Measurements from ENCODE around the gene VKORC1.
A peak's percentile ranks its signal among the peaks of the same experiment; 100 is the strongest.

The VKORC1 gene

GRCh38 chr16:31129568-31130335 is 35.2 kb upstream of the VKORC1 start:
- no peak for DNase-seq

GRCh38 chr16:31128711-31129567 is 34.3 kb upstream of the VKORC1 start:
- no peak for DNase-seq

GRCh38 chr16:31127182-31127581 is 32.6 kb upstream of the VKORC1 start:
- no peak for DNase-seq

DNA sequence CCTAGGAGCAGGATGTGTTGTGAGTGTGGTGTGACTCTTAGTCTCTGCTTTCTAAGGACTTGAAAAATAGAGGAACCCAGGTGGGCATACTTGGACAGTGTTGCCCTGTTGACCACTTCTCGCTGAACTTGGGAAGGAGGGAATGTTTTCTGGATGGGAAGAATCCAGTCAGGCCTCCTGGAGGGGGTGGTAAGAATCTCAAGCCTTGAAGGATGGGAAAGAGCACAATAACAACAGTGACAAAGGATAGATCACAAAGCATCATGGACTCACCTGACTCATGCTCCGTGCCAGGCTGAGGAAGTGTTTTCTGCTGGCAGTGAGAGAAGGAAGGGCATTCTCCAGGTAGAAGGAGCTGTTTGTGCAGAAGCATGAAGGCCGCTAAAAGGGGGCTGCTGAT is 31.2 kb upstream of the VKORC1 start:
- DNase-seq = no peak

DNA sequence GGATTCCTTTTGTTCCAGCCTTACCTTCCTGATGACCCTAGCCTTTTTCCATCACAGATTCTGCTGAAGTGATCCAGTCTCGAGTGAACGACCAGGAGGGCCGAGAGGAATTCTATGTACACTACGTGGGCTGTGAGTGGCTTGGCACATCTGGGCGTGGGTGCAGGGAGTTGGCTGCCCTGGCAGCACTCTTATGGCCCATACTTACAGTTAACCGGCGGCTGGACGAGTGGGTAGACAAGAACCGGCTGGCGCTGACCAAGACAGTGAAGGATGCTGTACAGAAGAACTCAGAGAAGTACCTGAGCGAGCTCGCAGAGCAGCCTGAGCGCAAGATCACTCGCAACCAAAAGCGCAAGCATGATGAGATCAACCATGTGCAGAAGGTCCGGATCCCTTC is 25.5 kb upstream of the VKORC1 start:
- DNase-seq = no peak

GRCh38 chr16:31118223-31119155 is 23.9 kb upstream of the VKORC1 start:
- DNase-seq = no peak

- peak; percentile 95 for DNase-seq
These were observed 23.0 kb upstream of the VKORC1 start, which contains the start of gene KAT8 for GRCh38 chr16:31117384-31118222. Gene KAT8 (plus strand): TSS chr16:31117664. CDS start chr16:31117682, 18 bp downstream.

- no peak for DNase-seq
These were observed 19.9 kb upstream of the VKORC1 start for GRCh38 chr16:31114468-31114867.

DNA sequence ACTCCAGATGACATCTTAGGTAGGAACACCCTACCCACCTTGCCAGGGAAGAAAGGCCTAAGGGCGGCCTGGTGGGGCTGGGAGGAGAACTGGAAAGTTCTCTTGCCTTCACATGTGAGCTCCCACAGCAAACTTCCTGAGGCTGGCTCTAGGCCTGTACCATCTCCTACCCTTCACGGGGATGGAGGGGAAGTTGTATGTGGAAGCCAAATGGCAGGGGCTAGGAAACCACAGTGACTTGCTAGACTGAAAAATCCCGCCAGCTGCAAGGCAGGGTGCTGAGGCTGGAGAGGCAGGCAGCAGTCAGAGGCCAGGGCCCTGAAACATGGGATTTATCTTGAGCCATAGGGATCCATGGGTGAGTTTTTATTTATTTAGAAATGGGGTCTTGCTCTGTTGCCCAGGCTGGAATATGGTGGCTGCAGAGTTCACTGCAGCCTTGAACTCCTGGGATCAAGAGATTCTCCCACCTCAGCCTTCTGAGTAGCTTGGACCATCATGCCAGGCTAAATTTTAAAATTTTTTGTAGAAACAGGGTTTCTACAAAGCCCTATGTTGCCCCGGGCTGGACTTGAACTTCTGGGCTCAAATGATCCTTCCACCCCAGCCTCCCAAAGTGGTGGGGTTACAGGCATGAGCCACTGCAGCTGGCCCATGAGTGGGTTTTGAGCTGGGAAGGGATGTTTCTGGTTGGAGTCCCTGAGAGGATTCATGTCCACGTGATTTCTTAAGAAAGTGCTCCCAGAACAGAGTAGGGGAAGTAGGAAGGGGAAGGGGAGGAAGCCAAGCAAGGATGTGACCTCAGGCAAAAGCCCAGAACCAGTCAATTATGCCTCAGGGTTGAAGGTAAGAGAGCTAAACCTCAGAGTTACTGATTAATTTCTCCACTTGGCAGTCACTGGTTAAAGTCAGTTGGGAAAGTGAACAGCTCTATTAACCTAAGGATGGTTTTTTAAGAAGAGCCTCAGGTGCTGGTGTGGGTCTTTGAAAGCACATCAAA is 18.8 kb upstream of the VKORC1 start:
- no peak for DNase-seq

- no peak for DNase-seq
These were observed 18.1 kb upstream of the VKORC1 start for GRCh38 chr16:31112711-31113110.

DNA sequence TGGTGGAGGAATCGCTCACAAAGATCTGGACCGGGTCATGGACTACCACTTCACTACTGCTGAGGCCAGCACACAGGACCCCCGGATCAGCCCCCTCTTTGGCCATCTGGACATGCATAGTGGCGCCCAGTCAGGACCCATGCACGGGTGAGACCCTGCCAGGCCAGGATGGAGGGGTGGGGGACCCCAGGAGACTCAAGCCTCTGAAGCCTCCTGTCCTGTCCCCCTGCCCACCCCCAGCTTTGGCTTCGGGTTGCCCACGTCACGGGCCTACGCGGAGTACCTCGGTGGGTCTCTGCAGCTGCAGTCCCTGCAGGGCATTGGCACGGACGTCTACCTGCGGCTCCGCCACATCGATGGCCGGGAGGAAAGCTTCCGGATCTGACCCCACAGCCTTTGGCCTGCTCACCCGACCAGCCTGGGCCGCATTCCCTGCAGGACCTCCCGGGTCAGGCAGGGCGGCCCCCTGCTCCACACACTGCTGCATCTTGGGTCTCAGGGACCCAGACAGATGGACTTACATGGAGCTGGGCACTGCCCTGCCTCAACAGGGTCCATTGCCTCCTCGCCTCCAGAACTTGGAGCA is 17.4 kb upstream of the VKORC1 start:
- no peak for DNase-seq

- DNase-seq = no peak
These were observed 15.8 kb upstream of the VKORC1 start for GRCh38 chr16:31110106-31111034.

GRCh38 chr16:31109622-31110021 is 15.0 kb upstream of the VKORC1 start:
- no peak for DNase-seq

GRCh38 chr16:31108794-31109558 is 14.4 kb upstream of the VKORC1 start:
- no peak for DNase-seq

DNA sequence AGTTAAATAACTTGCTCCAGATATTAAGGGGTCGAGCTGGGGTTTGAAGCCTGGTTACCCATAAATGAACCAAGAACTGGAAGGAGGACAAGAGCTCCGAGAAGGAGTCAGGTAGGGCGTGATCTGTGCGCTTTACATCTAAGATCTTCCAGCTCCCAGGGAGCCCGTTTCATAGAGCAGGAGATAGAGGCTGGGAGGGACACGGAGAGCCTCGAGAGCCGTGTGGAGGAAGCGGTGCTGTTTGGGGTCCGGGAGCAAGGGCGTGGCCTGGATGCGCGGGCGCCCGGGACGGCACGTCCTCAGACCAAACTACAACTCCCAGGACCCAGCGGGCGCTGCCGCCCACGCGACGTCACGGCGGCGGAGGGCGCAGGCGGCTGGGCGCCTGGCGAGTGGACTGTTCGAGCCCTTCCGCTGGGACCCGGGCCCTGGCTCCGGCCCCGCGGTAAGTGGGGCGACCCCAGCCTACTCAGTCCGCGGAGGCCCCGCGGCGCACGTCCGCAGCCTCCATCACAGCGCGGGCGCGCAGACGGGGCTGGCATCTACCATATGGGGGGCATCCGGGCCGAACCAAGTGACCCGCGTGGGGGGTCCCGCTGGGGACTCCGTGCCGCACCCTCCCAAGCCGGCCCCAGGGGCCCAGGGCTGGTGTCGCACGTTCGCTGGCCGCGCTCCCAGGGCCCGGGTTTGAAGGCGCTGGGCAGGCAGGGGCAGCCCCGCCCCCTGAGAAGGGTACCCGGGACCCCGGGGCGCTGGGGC is 13.6 kb upstream of the VKORC1 start, which contains the start of gene BCKDK:
BCKDK (plus strand) TSS at position 352 of the 759 bp plus-strand sequence. CDS start 838 bp downstream, outside the sequence.
- peak; percentile 42 for DNase-seq

GRCh38 chr16:31107465-31107867 is 12.9 kb upstream of the VKORC1 start:
- no peak for DNase-seq
